Measurements from ENCODE around the gene EIF4G3.
"Not testable (repeated sequence)": the region's sequence is repeated elsewhere in the genome, so short reads cannot be mapped to it uniquely, and the experiment has no call there.

EIF4G3 gene

GRCh38 chr1:20823845-20824244 lies 352.9 kb downstream of the EIF4G3 start:
- no peak for DNase-seq (ENCODE audit: low spot score)

DNA sequence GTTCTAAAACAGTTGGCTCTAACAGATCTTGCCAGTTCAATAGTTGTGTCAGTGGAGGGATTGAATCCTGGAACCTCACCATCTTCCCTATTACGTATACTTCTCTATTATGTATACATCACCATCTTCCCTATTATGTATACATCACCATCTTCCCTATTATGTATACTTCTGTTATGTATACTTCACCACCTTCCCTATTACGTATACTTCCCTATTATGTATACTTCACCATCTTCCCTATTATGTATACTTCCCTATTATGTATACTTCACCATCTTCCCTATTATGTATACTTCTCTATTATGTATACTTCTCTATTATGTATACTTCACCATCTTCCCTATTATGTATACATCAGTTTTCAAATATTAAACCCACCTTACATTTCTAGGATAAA lies 355.2 kb downstream of the EIF4G3 start:
- no peak for DNase-seq (ENCODE audit: low spot score)

GRCh38 chr1:20819818-20820217 lies 356.9 kb downstream of the EIF4G3 start:
- DNase-seq (ENCODE audit: low spot score), result no peak

- no peak for DNase-seq (ENCODE audit: low spot score)
Observed at GRCh38 chr1:20814534-20814871, 362.2 kb downstream of the EIF4G3 start.

- DNase-seq (ENCODE audit: low spot score), result no peak
Observed at GRCh38 chr1:20811916-20812315, 364.8 kb downstream of the EIF4G3 start.

GRCh38 chr1:20793236-20793635 lies 383.5 kb downstream of the EIF4G3 start:
- DNase-seq (ENCODE audit: low spot score), result no peak

DNA sequence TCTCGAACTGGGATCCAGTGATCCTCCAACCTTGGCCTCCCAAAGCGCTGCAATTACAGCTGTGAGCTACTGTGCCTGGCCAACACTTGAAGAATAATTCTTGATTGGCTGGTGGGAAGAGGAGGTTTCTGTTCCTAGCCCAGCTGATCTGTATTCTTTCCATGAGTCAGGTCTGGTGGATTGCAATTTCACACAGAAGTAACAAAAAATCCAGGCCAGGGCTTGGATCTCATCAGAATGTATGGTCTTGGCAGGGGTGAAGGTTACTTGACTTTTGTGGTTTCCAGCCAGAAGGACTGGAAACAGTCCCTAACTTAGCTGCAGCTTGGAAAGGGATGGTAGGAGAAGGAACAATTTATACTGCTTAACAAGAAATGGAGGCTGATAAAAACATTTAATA lies 384.5 kb downstream of the EIF4G3 start:
- no peak for DNase-seq (ENCODE audit: low spot score)

GRCh38 chr1:20790785-20791184 lies 385.9 kb downstream of the EIF4G3 start:
- DNase-seq (ENCODE audit: low spot score), result no peak

- DNase-seq (ENCODE audit: low spot score), result not testable (repeated sequence)
Observed at GRCh38 chr1:20789598-20789997, 387.1 kb downstream of the EIF4G3 start.

- no peak for DNase-seq (ENCODE audit: low spot score)
Observed at GRCh38 chr1:20787840-20788795, 388.6 kb downstream of the EIF4G3 start.

GRCh38 chr1:20787029-20787839 lies 389.5 kb downstream of the EIF4G3 start, which contains the start of gene HP1BP3:
Gene HP1BP3 (minus strand): TSS chr1:20787307. CDS start chr1:20780440, 6,867 bp downstream.
- DNase-seq (ENCODE audit: low spot score), result peak; percentile 80

DNA sequence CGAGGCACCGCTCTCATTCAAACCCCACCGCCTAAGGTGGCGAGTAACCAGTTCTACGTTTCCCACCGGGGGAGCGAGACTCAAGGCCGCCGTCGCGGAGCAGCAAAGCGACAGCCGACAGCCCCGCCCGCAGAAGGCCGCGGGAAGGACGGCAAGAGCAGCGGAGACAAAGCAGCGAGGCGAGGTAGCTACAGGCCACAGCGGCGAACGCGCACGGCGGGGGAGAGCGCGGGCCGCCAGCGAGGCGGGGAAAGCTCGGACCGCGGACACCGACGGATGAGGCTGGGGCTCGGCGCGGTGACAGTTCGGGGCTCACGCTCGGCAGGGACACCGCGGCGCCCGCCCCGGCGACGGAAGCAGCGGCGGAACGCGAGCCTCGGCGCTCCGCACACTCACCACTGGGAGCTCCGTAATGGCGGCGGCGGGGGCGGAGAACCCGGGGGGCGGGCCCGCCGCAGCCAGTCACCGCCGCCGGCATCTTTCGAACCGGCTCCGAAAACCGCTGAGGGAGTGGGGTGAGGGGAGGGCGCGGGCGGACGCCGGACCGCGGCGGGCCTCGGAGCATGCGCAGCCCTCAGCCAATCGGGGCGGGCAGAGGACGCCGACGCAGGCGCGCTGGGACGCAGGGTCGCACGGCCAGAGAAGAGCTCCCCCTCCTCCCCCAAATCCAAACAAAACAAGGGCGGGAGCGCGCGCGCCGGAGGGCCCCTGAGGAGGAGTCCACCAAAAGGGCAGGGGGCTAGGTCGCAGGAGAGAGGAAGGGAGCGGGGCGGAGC lies 390.3 kb downstream of the EIF4G3 start:
- peak; percentile 99 for DNase-seq (ENCODE audit: low spot score)

DNA sequence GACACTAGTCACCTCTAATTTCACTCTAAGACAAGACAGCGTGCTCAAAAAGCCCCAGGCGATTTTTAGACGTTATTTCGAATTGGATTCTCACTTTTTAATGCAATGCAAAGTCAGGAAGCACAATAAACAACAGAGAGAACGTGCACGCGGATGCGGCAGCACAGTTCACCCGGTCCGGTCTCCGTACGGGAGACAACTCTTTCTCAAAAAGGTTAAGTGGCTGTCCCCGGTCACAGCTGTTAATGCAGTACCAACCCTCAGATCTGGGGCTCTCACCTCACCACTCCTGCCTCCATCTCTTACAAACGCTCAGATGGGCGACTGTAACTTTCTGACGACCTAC lies 390.8 kb downstream of the EIF4G3 start:
- DNase-seq (ENCODE audit: low spot score), result no peak

DNA sequence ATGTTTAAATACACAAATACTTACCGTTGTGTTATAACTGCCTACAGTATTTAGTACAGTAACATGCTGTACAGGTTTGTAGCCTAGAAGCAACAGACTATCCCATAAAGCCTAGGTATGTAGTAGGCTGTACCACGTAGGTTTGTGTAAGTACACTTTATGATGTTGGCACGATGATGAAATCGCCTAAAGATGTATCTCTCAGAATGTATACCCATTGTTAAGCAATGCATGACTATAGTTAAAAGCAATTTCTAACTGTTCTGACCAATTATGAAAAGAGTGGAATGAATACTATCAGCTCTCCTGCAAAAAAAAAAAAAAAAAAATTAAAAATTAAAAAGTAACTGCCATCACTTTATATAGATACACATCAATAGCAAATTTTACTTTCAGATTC lies 401.0 kb downstream of the EIF4G3 start:
- no peak for DNase-seq (ENCODE audit: low spot score)

GRCh38 chr1:20771780-20772179 lies 404.9 kb downstream of the EIF4G3 start:
- no peak for DNase-seq (ENCODE audit: low spot score)

GRCh38 chr1:20770314-20771087 lies 406.2 kb downstream of the EIF4G3 start:
- no peak for DNase-seq (ENCODE audit: low spot score)

DNA sequence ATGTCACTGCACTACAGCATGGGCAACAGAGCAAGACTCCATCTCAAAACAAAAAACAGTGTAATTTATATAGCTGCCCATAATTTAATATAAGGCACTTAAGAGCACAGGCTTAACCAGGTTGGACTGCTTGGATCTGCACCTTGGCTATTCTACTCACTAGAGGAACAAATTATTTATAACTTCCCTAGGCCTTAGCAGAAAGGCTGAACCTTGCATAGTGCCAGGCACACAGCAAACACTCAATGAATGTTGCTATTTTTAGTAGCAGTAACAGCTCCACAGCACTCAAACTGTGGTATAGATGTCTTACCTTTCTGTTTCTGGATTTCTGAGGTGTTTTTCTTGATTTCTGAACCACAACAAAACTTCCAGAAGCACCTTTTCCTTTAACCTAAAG lies 409.4 kb downstream of the EIF4G3 start:
- no peak for DNase-seq (ENCODE audit: low spot score)

DNA sequence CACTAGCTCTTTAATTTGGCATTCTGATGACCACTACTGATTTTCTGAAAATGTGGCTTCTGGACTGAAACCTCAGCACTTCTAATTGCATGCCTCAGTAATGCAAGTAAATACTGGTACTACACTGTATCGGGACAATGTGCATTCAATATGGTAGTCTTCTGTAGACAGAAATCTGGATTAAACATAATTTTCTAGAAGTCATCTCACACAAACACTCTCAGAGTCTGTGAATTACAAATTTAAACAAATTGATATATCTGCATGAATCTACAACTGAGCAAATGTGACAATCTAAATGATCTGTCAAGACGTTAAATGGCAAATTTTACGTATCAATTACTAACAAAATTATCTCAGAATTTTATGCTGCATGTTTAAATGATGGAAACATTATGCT lies 413.3 kb downstream of the EIF4G3 start:
- no peak for DNase-seq (ENCODE audit: low spot score)

DNA sequence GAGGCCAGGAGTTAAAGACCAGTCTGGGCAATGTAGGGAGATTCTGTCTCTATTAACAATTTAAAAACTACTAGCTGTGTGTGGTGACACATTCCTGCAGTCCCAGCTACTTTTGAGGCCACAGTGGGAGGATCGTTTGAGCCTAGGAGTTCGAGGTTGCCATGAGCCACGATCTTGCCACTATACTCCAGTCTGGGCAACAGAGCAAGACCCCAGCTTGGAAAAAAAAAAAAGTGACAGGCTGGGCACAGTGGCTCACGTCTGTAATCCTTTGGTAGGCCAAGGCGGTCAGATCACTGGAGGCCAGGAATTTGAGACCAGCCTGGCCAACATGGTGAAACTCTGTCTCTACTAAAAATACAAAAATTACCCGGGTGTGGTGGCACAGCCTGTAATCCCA lies 416.4 kb downstream of the EIF4G3 start:
- no peak for DNase-seq (ENCODE audit: low spot score)
